ENCODE measurements around the gene PSPN.
"Not testable (repeated sequence)": the region's sequence is repeated elsewhere in the genome, so short reads cannot be mapped to it uniquely, and the experiment has no call there.

The PSPN gene

DNA sequence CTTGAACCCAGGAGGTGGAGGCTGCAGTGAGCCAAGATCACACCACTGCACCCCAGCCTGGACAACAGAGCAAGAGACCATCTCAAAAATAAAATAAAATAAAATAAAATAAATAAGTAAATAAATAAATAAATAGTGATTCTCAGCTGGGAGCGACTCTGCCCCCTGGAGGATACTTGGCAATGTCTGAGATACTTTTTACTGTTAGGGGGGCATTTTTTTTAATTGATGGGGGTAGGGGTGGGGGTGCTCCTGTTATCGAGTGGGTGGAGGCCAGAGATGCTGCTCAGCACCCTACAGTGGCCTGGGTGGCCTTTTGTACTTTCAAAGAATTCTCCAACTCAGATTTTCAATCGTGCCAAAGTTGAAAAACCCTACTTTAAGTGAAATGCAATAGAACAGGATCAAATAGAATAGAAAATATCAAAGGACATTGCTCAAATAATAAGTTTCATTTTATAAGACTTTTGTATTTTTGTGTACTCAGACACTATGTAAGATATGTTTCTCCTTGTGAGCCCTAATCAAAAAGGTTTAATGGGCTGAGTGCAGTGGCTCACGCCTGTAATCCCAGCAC is 21.5 kb downstream of the PSPN start:
- peaks cover 6% of the 10 kb centered on the region for H3K4me1 ChIP-seq (ENCODE audit: control insufficient read depth, insufficient read depth, low read length)
- WGBS, 2 experiments, result 60 to 71% methylated on average over 3 to 4 of the region's 4 CpGs
- no peak overlapping the region for H3K4me3 ChIP-seq (ENCODE audit: insufficient read depth, low read depth, low read length)
- no peaks in the 10 kb centered on the region for H3K9me3 ChIP-seq (ENCODE audit: control insufficient read depth, low read length)
- no peaks in the 10 kb centered on the region for H3K27me3 ChIP-seq (ENCODE audit: control insufficient read depth, insufficient read depth, low read length, poor library complexity, severe bottlenecking)
- no peaks in the 10 kb centered on the region for H3K36me3 ChIP-seq (ENCODE audit: control insufficient read depth, insufficient read depth, low read length)
- no peak overlapping the region for H3K27ac ChIP-seq (ENCODE audit: insufficient read depth, low read depth, low read length, poor library complexity, severe bottlenecking)

DNA sequence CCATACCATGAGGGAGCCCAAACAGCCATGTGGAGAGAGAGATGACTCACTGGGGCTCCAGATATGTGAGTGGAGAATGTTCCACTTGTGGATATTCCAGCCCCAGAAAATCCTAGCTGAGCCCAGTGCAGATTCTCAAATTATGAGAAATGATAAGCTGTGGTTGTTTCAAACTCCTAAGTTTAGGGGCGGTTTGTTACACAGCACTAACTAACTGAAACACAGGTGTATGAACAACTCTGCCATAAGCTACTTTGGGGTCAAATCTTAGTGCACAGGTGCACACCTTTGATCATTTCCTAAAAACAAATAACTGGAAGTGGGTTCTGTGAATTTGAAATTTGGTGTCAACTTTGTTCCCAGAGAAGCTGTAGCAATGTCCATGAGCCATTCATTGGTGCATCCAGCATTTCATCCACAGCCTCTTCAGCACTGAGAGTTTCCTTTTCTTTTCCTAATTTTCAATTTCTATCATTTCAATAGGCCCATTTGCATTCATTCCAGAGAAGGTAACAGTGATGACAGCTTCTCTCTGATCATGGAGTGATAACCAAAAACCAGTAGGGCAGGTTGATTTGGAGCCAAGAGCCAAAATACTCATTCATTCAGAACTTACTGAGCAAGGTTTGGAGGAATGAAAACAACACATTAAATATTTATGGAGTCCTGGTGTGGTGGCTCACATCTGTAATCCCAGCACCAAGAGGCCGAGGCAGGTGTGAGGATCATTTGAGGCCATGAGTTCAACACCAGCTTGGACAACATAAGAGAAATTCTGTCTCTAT is 23.2 kb downstream of the PSPN start:
- no peaks in the 10 kb centered on the region for H3K36me3 ChIP-seq (ENCODE audit: control insufficient read depth, insufficient read depth, low read length)
- WGBS, 2 experiments, result 88 to 95% methylated on average over 2 of the region's 2 CpGs
- H3K4me1 ChIP-seq (ENCODE audit: control insufficient read depth, insufficient read depth, low read length), result no peaks in the 10 kb centered on the region
- H3K9me3 ChIP-seq (ENCODE audit: control insufficient read depth, low read length), result no peaks in the 10 kb centered on the region
- no peak overlapping the region for H3K27ac ChIP-seq (ENCODE audit: insufficient read depth, low read depth, low read length, poor library complexity, severe bottlenecking)
- H3K4me3 ChIP-seq (ENCODE audit: insufficient read depth, low read depth, low read length), result no peak overlapping the region
- H3K27me3 ChIP-seq (ENCODE audit: control insufficient read depth, insufficient read depth, low read length, poor library complexity, severe bottlenecking), result no peaks in the 10 kb centered on the region

DNA sequence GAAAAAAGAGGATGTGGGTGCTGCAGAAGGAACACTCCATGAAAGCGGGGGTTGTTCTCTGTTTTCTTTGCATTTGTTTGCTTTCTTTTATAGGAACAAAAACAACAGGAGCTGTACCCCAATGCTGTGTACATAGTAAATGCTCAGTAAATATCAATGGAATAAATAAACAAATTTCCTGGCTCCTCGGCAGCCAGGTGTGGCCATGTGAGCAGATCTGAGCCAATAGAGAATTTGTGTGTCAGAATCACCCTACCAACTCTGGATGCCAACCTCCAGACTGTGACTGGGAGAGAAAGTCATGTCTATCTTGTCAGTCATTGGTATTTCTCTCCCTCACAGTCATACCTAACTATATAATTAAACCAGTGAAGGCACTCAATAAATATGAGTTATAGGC is 25.0 kb downstream of the PSPN start:
- 91 to 93% methylated on average over 2 of the region's 2 CpGs for WGBS, 2 experiments
- Histone ChIP-seq H3K27me3 (ENCODE audit: control insufficient read depth, insufficient read depth, low read length, poor library complexity, severe bottlenecking) (no peaks in the 10 kb centered on the region), H3K4me1 (ENCODE audit: control insufficient read depth, insufficient read depth, low read length) (no peaks in the 10 kb centered on the region), H3K27ac (ENCODE audit: insufficient read depth, low read depth, low read length, poor library complexity, severe bottlenecking) (no peak overlapping the region), H3K4me3 (ENCODE audit: insufficient read depth, low read depth, low read length) (no peak overlapping the region), H3K9me3 (ENCODE audit: control insufficient read depth, low read length) (no peaks in the 10 kb centered on the region), H3K36me3 (ENCODE audit: control insufficient read depth, insufficient read depth, low read length) (no peaks in the 10 kb centered on the region)

DNA sequence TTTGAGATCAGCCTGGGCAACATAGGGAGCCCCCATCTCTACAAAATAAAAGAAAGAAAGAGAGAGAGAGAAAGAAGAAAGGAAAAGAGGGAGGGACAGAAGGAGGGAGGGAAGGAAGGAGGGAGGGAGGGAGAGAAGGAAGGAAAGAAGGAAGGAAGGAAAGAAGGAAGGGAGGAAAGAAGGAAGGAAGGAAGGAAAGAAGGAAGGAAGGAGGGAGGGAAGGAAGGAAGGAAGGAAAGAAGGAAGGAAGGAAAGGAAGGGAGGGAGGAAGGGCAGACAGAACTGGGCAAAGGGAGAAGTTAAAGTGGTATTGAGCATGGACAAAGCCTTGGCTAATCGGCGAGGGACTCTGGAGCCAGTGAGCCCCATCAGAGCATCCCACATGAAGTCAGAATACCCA is 26.5 kb downstream of the PSPN start:
- H3K9me3 ChIP-seq (ENCODE audit: control insufficient read depth, low read length); H3K27ac ChIP-seq (ENCODE audit: insufficient read depth, low read depth, low read length, poor library complexity, severe bottlenecking); H3K27me3 ChIP-seq (ENCODE audit: control insufficient read depth, insufficient read depth, low read length, poor library complexity, severe bottlenecking); H3K4me1 ChIP-seq (ENCODE audit: control insufficient read depth, insufficient read depth, low read length); H3K36me3 ChIP-seq (ENCODE audit: control insufficient read depth, insufficient read depth, low read length); H3K4me3 ChIP-seq (ENCODE audit: insufficient read depth, low read depth, low read length): not testable (repeated sequence)
- WGBS, 2 experiments, result 76 to 82% methylated on average over 2 of the region's 2 CpGs

DNA sequence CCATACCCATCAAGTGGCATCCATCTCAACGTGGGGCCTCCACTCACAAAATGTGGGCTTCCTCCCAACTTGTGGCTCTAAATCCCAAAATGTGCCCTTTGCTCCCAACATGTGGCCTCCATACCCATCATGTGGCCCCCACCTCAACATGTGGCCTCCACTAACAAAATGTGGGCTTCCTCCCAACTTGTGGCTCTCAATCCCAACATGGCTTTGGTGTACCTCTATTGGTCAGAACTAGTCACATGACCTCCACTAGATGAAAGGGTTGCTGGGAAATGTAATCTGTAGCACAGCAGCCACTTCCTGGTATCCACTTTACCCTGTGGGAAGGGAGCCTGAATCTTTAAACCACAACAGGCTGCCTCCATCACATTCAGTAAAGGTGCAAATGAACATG is 32.3 kb downstream of the PSPN start:
- Histone ChIP-seq H3K9me3 (ENCODE audit: control insufficient read depth, low read length) (no peaks in the 10 kb centered on the region), H3K27ac (ENCODE audit: insufficient read depth, low read depth, low read length, poor library complexity, severe bottlenecking) (no peak overlapping the region), H3K36me3 (ENCODE audit: control insufficient read depth, insufficient read depth, low read length) (no peaks in the 10 kb centered on the region), H3K27me3 (ENCODE audit: control insufficient read depth, insufficient read depth, low read length, poor library complexity, severe bottlenecking) (no peaks in the 10 kb centered on the region), H3K4me3 (ENCODE audit: insufficient read depth, low read depth, low read length) (no peak overlapping the region), H3K4me1 (ENCODE audit: control insufficient read depth, insufficient read depth, low read length) (no peaks in the 10 kb centered on the region)
- 74 to 83% methylated on average over 1 of the region's 1 CpG for WGBS, 2 experiments

DNA sequence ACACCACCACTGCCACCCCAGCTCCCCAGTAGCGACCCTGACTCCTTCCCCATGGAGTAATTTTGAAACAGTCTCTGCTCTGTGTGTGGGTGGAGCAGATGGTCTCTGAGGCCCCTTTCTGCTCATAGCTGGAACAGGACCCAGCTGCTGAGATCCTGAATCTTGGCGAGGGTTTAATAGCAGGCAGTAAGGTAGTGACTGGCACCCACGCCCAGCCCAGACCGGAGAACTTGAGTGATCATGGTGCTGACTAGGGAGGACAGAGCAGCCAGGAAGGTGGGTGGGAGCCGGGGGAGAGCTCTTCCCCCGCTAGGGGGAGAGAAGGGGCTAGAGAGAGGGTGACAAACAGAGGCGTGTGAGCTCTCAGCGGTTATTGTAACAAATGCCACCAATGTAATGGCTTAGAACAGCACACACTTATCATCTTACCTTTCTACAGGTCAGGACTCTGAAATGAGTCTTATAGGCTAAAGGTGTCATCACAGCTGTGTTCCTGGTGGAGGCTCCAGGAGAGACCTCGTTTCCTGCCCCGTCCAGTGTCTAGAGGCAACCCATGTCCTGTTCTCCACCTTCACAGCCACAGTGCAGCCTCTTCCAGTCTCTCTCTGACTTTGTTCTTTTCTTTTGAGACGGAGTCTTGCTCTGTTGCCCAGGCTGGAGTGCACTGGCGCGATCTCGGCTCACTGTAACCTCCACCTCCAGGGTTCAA is 35.1 kb downstream of the PSPN start:
- 71% methylated on average over 14 of the region's 14 CpGs for WGBS, 2 experiments
- Histone ChIP-seq H3K27me3 (ENCODE audit: control insufficient read depth, insufficient read depth, low read length, poor library complexity, severe bottlenecking) (no peaks in the 10 kb centered on the region), H3K9me3 (ENCODE audit: control insufficient read depth, low read length) (no peaks in the 10 kb centered on the region), H3K36me3 (ENCODE audit: control insufficient read depth, insufficient read depth, low read length) (no peaks in the 10 kb centered on the region), H3K4me3 (ENCODE audit: insufficient read depth, low read depth, low read length) (no peak overlapping the region), H3K4me1 (ENCODE audit: control insufficient read depth, insufficient read depth, low read length) (no peaks in the 10 kb centered on the region), H3K27ac (ENCODE audit: insufficient read depth, low read depth, low read length, poor library complexity, severe bottlenecking) (no peak overlapping the region)

DNA sequence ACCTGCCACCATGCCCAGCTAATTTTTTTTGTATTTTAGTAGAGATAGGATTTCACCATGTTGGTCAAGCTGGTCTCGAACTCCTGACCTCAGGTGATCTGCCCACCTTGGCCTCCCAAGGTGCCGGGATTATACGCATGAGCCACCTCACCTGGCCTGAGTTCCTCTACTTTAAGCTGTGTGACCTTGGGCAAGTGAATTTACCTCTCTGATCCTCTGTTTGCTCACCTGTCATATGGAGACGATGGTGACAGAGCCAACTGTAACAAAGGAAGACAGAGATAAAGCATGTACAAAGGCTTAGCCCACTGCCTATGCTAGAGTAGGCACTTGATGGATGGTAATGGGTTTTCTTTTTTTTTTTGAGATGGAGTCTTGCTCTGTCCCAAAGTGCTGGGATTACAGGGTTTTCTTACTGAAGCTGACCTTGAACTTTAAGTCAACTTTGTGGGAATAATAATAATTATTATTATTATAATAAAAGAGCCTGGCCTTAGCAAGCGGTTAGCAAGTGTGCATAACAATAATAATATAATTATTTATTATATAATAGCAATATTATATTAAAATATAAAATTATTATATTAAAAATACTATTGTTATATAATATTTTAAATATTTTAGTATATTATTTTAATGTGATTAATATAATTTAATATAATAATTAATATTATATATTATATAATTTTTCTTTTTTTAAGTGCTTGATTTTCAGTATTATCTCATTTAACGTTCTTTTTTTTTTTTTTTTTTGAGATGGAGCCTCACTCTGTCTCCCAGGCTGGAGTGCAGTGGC is 41.0 kb downstream of the PSPN start:
- Histone ChIP-seq H3K4me3 (ENCODE audit: insufficient read depth, low read depth, low read length) (no peak overlapping the region), H3K27me3 (ENCODE audit: control insufficient read depth, insufficient read depth, low read length, poor library complexity, severe bottlenecking) (no peaks in the 10 kb centered on the region), H3K4me1 (ENCODE audit: control insufficient read depth, insufficient read depth, low read length) (no peaks in the 10 kb centered on the region), H3K9me3 (ENCODE audit: control insufficient read depth, low read length) (no peaks in the 10 kb centered on the region), H3K27ac (ENCODE audit: insufficient read depth, low read depth, low read length, poor library complexity, severe bottlenecking) (no peak overlapping the region), H3K36me3 (ENCODE audit: control insufficient read depth, insufficient read depth, low read length) (no peaks in the 10 kb centered on the region)
- 88 to 91% methylated on average over 4 to 5 of the region's 6 CpGs for WGBS, 2 experiments

DNA sequence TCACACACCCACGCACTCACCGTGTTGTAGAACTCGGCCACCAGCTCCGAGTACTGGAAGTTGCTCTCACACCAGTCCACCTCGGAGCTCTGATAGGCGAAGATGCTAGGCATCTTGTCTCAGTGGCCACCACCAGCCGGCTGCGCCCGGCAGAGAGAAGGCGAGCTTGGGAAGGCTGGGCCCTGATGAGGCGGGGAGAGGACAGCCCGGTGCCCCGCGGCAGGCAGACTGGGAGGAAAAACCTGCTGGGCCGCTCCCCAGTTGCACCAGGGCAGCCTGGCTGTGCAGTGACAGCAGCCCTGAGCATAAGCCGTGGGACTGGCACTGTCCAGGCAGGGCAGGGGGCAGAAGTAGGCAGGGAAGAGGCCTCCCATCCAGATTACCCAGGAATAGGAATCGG is 42.3 kb downstream of the PSPN start, which contains the start of gene ACER1:
Gene ACER1, minus strand, starts transcription at position 174 of the 400 bp plus-strand sequence. Its CDS starts 61 bp downstream, at position 113.
- Histone ChIP-seq H3K4me3 (ENCODE audit: insufficient read depth, low read depth, low read length) (no peak within 1 kb of the TSS), H3K4me1 (ENCODE audit: control insufficient read depth, insufficient read depth, low read length) (no peaks in the 10 kb centered on the region), H3K27me3 (ENCODE audit: control insufficient read depth, insufficient read depth, low read length, poor library complexity, severe bottlenecking) (no peaks in the 10 kb centered on the region), H3K9me3 (ENCODE audit: control insufficient read depth, low read length) (no peaks in the 10 kb centered on the region), H3K36me3 (ENCODE audit: control insufficient read depth, insufficient read depth, low read length) (no peaks in the 10 kb centered on the region), H3K27ac (ENCODE audit: insufficient read depth, low read depth, low read length, poor library complexity, severe bottlenecking) (no peak within 1 kb of the TSS)
- 88 to 91% methylated on average over 17 of the region's 17 CpGs for WGBS, 2 experiments

DNA sequence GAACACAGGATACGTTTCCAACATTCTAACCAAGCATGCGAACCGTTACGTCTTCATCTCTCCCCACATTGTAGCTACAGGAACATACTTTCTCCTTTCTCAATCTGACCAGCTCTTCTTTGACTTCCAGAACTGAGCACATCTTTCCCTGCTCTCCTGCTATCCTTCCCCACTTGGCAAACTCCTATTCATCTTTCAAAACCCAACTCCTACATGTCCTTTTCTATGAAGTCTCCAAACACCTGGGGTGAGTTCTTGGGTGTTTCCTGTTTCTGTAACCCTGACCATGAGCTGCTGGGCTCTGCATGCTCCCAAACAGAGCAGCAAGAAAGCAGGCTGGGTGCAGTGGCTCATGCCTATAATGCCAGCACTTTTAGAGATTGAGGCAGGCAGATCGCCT is 48.9 kb downstream of the PSPN start:
- Histone ChIP-seq H3K4me1 (ENCODE audit: control insufficient read depth, insufficient read depth, low read length) (no peaks in the 10 kb centered on the region), H3K9me3 (ENCODE audit: control insufficient read depth, low read length) (no peaks in the 10 kb centered on the region), H3K4me3 (ENCODE audit: insufficient read depth, low read depth, low read length) (no peak overlapping the region), H3K27me3 (ENCODE audit: control insufficient read depth, insufficient read depth, low read length, poor library complexity, severe bottlenecking) (no peaks in the 10 kb centered on the region), H3K36me3 (ENCODE audit: control insufficient read depth, insufficient read depth, low read length) (no peaks in the 10 kb centered on the region), H3K27ac (ENCODE audit: insufficient read depth, low read depth, low read length, poor library complexity, severe bottlenecking) (no peak overlapping the region)
- 85 to 86% methylated on average over 5 of the region's 5 CpGs for WGBS, 2 experiments

DNA sequence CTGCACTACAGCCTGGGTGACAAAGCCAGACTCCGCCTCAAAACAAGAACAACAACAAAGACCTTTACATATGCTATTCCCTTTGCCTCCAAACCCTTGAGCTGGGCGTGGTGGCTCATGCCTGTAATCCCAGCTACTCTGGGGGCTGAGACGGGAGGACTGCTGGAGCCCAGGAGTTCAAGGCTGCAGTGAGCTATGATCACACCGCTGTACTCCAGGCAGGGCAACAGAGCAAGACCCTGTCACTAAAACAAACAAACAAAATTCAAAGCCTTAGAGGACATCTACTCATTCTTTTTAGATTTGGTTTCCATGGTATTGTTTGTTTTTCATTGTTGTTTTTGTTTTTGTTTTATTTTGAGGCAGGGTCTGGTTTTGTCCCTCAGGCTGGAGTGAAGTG is 50.1 kb downstream of the PSPN start:
- Histone ChIP-seq H3K9me3 (ENCODE audit: control insufficient read depth, low read length) (no peaks in the 10 kb centered on the region), H3K36me3 (ENCODE audit: control insufficient read depth, insufficient read depth, low read length) (no peaks in the 10 kb centered on the region), H3K4me3 (ENCODE audit: insufficient read depth, low read depth, low read length) (no peak overlapping the region), H3K4me1 (ENCODE audit: control insufficient read depth, insufficient read depth, low read length) (no peaks in the 10 kb centered on the region), H3K27me3 (ENCODE audit: control insufficient read depth, insufficient read depth, low read length, poor library complexity, severe bottlenecking) (no peaks in the 10 kb centered on the region), H3K27ac (ENCODE audit: insufficient read depth, low read depth, low read length, poor library complexity, severe bottlenecking) (no peak overlapping the region)
- 74 to 81% methylated on average over 4 of the region's 4 CpGs for WGBS, 2 experiments
